AML-193 (cell line): ENCODE results near the gene GCLC.
"Not testable (repeated sequence)": the region's sequence is repeated elsewhere in the genome, so short reads cannot be mapped to it uniquely, and the experiment has no call there.

Source experiments
- DNase-seq, 2 experiments: peaks; one replicate each; lab custom pipeline; 2025; lab: John Stamatoyannopoulos, UW

The GCLC gene

GRCh38 chr6:53492860-53493634 is 51.9 kb downstream of the GCLC start:
- DNase-seq, result peak; percentile 84 to 88

DNA sequence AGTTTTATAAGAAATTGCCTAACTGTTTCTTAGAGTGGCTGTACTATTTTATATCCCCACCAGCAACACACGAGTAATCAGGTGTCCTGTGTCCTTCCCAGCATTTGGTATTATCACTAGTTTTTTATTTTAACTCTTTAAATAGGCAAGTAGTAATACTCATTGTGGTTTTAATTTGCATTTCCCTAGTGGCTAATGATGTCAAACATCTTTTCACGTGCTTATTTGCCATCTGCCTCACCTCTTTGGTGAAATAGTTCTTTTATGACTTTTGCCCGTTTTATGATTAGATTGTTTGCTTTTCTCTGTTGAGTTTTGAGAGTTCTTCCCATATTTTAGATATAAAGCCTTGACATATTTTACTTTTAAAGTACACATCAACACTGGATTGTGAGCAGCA is 57.8 kb downstream of the GCLC start:
- DNase-seq, result no peak

DNA sequence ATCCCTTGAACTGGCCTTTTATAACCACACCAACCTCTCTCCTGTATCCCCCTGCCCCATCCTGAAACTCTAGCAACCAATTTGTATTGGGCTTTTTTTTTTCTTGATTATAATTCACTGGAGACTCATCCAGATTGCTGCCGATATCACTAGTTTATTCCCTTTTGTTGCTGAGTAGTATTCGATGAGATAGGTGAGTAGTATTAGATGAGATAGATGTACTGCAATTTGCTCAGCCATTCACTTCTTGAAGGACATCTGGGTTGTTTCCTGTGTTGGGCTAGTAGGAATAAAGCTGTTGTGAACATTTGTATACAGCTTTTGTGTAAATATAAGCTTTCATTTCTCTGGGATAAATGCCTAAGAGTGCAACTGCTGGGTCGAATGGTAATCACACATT is 58.2 kb downstream of the GCLC start:
- DNase-seq, result no peak

DNA sequence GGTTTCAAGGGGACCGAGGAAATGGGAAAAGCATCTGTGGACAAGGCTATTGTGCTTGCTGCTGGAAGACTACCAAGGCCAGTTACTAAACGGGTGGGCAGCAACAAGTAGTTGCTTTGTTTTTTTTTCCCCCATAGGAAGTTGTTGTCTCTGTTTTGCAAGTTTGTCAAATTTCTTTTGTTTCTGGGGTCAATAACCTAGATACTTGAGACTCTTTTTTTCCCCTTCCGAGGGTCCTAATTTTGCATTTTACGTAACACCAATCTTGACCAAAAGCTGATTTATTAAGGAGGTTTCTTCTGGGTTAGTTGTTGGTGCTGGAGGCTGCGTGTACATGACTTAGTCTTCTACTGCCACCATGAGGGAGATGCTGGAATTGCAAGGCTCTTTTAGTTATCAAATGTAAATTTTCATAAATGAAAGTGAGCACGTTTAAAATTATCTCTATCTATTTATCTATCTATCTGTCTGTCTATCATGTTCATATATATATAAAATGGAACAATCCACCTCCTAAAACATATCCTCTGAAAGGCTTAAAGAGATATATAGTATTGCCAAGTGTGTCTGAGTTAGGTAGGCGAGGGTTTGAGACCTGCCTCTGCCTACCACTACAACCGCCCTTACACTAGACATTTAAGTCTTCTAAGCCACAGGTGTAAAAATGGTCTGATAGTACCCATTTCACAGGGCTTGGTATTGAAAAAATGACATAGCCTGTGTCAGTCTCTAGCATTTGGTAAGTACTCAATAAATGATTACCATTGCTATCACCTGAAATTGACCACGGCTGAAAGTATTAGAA is 60.2 kb downstream of the GCLC start:
- DNase-seq, result peak; percentile 82 to 84

DNA sequence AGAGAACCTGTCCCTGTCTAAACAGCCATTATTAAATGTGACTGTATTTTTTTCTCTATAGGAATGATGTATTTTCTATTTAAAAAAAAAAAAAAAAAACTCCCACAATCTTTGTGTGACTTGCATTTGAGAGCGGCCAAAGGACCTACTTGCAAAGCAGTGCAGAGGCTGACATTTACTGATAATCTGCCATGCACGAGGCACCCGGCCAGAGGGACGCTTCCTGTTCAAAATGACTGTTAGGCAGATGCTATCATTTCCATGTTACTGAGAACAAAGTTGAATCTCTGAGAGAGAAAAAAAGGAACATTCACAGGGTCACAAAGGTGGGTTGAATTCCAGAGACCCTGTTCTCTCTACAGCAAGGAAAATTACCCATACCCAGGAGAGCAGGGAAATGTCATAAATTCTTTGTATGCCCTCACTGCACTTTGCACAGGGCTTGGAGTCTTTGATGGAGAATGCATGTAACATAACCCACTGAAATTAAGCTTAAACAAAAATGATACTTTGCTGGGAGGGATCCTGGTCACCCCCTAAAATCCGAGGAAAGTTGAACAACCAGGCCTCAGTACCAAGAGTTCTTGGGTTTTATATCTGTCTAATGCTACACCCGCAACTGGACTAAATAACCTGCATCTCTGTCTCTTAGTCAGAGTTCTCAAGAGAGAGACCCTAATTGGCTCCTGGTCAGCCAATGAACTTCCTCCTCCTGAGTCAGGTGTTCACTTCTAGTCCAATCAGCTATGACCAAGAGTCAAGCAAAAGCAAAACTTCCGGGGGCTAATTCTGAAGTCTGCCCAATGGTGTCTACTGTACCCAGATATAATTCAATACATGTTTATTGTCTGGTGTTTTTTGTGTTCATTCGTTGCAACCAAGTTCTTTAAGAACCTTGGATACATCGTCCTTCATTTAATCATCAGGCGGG is 61.2 kb downstream of the GCLC start:
- peak; percentile 51 to 52 for DNase-seq

DNA sequence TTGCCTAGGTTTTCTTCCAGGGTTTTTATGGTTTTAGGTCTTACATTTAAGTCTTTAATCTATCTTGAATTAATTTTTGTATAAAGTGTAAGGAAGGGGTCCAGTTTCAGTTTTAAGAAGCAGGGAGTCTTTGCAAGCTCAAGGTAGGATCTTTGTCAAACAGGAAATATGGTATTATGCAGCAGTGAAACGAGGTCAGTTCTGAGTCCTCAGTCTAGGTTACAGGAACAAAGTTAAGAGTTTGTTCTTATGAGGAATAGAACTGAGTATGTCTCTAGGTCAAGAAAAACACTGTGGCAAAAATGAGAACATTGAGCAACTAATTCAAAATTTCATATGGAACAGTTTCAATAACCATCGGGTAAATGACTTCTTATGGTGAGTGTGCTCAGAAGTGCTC is 63.6 kb downstream of the GCLC start:
- peak in 1 of 2 experiments; percentile 15 for DNase-seq

- DNase-seq, result not testable (repeated sequence)
These were observed 64.1 kb downstream of the GCLC start for GRCh38 chr6:53480774-53481173.

DNA sequence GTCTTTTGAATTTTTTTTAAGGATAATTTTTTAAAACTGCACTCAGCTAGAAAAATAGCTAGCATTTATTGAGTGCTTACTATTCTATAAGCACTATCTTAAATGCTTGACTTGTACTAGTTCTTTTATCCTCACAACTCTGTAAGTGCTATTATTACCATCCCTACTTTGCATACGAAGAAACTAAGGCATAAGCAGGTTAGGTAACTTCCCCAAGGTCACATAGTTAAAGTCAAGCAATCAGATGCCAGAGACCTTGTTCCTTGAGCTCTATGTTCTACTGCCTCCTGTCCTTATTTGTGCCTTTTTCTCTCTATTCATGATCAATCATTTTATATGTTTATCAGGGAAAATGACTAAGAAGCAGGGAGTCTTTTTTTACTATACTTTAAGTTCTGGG is 65.0 kb downstream of the GCLC start:
- no peak for DNase-seq

DNA sequence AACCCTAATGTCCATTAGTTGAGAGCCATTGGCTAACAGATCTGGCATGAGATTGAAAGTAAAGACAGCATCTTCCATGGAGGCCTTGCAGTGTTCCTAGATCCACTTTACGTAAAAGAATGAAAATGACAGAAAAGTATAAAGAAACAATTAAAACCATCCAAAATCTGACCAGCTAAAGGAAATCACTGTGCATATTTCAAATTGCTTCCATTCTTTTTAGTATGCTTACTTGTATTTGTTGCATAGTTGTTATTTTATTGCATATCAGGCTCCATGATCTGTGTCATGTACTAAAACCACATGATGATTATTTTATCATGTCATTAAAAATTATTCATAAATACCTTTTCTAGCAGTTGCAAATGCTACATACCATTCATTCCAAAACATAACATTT is 67.9 kb downstream of the GCLC start:
- no peak for DNase-seq

- no peak for DNase-seq
These were observed 70.9 kb downstream of the GCLC start for GRCh38 chr6:53474010-53474409.

- no peak for DNase-seq
These were observed 75.7 kb downstream of the GCLC start for GRCh38 chr6:53469163-53469562.

- no peak for DNase-seq
These were observed 78.6 kb downstream of the GCLC start for GRCh38 chr6:53466257-53466656.

DNA sequence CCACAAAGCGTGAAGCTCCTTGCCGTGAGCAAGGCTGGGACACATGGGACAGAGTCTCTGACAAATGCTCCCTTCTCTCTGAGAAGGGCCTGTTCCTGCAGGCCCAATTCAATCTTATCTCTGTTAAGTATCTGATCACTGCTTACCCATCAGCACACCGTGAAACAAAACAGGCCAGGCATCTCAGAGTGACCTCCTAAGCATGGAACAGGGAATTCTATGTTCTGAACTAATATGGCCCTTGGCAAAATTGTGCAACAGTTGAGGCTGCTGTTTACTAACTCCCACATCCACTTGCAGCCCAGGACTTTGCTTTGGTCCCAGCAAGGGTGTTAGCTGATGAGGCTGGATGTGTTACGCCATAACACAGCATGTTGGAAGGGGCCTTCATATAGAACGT is 79.2 kb downstream of the GCLC start:
- no peak for DNase-seq

- peak; percentile 42 to 43 for DNase-seq
These were observed 79.9 kb downstream of the GCLC start for GRCh38 chr6:53464927-53465460.

GRCh38 chr6:53464483-53464882 is 80.4 kb downstream of the GCLC start:
- no peak for DNase-seq

GRCh38 chr6:53461696-53462095 is 83.2 kb downstream of the GCLC start:
- no peak for DNase-seq

- DNase-seq, result peak; percentile 87
These were observed 83.8 kb downstream of the GCLC start for GRCh38 chr6:53461041-53461656.

- DNase-seq, result no peak
These were observed 86.6 kb downstream of the GCLC start for GRCh38 chr6:53458105-53458866.

DNA sequence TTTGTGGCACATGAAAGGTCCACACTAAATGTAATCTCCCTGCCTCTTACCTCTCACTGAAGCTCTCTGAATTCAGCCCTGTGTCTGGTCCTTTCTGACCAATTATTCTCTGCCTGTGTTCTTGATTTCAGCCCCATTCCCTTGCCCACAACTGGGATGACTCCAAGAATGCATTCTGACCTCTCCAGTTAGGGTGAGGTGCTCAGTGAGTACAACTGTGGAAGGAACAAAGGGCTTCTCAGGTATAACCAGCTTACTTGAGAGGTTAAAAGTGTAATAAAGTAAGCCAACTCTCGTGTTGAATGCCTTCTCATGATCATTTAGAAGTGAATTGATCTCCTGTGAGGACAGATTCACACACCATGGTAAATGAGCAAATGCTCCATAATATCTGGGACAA is 88.1 kb downstream of the GCLC start:
- DNase-seq, result no peak

DNA sequence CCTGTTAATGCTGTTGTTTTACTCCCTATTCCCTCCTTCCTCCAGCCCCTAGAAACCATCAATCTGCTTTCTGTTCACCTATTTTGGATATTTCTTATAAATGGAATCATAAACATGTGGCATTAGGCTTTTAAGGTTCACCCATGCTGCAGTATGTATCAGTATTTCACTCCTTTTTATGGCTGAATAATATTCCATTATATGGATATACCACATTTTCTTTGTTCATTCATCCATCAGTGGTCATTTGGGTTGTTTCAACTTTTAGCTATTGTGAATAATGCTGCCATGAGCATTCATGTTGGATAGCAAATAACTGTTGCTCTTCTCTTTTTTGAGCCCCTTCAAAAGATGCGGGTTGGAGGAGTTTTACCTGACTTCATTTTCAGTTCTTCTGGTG is 89.2 kb downstream of the GCLC start:
- no peak for DNase-seq

- DNase-seq, result no peak
These were observed 93.7 kb downstream of the GCLC start for GRCh38 chr6:53451165-53451564.
